ENCODE measurements around the gene FOXO1.

DNA sequence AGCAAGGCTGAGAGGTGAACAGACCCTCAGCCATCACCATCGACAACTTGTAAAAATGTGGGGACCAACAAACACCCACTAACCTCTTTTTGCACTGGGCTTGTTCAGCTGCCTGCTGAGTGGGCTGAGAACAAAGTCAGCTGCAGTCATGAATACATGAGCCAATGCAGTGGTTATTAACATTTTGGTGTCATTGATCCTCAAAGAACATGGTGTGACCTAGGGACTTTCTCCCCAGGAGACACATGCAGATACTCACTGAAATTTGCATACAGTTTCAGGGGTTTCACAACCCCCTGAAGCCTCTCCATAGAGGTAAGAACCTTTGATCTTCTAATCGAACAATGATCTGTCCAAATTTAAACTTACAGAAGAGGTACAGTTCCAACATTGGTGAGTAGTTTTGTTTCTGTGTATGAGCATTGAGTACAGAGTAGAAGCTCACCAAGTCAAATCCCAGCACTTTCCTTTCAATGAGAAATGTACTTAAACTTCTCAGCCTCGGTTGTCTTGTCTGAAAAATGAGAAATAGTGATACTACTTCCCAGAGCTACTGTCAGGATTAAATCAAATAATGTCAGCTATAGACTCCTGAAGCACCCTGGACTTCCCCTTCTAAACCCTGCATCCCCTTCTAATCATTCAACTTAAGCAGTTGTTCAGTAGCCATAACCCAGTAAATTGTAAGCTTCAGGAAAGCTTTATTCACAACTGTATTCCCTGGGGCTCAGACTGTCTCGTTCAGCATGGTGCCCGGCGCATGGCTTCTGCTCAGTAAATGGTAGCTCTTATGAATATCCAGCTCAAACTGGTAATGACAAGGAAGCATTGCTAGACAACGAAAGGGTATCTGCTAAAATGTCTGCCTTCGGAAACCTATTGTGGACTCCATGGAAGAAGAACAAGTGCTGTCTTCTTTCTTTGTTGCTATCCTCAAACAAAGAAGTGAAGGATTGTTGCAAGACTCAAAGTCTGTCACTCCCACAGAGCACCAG, 148.7 kb downstream of the FOXO1 start:
- TF ChIP-seq, protein P1, sequence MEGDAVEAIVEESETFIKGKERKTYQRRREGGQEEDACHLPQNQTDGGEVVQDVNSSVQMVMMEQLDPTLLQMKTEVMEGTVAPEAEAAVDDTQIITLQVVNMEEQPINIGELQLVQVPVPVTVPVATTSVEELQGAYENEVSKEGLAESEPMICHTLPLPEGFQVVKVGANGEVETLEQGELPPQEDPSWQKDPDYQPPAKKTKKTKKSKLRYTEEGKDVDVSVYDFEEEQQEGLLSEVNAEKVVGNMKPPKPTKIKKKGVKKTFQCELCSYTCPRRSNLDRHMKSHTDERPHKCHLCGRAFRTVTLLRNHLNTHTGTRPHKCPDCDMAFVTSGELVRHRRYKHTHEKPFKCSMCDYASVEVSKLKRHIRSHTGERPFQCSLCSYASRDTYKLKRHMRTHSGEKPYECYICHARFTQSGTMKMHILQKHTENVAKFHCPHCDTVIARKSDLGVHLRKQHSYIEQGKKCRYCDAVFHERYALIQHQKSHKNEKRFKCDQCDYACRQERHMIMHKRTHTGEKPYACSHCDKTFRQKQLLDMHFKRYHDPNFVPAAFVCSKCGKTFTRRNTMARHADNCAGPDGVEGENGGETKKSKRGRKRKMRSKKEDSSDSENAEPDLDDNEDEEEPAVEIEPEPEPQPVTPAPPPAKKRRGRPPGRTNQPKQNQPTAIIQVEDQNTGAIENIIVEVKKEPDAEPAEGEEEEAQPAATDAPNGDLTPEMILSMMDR (IDR thresholded peaks at IDR 0.05 in 8 of 11, conservative IDR thresholded peaks at IDR 0.05 in 3 of 11), result no peak
- TF ChIP-seq POLR2A (IDR thresholded peaks at IDR 0.05) (no peak), POLR2AphosphoS5 (IDR thresholded peaks at IDR 0.05) (no peak)
